ENCODE data around the gene GRID2. TPM values are rescaled to one million over a fixed set of nuclear protein-coding genes. Genes with fewer than 3 reads are reported as not detected.

GRID2 gene
- total RNA-seq, 2 donors from 2014 or later = 0.28 TPM; not detected in 1

DNA sequence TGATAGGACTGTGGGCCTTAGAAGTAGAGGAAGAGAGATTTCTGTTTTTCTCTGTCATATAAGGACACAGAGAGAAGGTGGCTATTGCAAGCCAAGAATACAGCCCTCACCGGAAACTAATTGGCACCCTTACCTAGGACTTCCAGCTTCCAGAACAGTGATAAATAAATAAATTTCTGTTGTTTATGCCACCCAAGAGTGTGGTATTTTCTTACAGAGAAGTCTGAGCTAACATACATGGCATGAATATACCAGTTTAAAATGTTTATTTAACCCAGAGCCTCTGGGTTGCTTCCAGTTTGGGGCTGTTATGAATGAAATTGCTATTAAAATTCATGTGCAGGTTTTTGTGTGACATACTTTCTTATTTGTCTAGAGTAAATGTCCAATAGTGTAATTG lies 870.8 kb downstream of the GRID2 start:
- no peak for DNase-seq (ENCODE audit: low spot score)
- H3K4me3 ChIP-seq = no peak overlapping the region
- no peaks in the 10 kb centered on the region for H3K27me3 ChIP-seq (replicated peaks; ENCODE audit: insufficient read depth)
- TF ChIP-seq, protein P1, sequence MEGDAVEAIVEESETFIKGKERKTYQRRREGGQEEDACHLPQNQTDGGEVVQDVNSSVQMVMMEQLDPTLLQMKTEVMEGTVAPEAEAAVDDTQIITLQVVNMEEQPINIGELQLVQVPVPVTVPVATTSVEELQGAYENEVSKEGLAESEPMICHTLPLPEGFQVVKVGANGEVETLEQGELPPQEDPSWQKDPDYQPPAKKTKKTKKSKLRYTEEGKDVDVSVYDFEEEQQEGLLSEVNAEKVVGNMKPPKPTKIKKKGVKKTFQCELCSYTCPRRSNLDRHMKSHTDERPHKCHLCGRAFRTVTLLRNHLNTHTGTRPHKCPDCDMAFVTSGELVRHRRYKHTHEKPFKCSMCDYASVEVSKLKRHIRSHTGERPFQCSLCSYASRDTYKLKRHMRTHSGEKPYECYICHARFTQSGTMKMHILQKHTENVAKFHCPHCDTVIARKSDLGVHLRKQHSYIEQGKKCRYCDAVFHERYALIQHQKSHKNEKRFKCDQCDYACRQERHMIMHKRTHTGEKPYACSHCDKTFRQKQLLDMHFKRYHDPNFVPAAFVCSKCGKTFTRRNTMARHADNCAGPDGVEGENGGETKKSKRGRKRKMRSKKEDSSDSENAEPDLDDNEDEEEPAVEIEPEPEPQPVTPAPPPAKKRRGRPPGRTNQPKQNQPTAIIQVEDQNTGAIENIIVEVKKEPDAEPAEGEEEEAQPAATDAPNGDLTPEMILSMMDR (IDR thresholded peaks at IDR 0.05) = no peak
- peaks cover 0 to 8% of the 10 kb centered on the region in 2 donors for H3K4me1 ChIP-seq (ENCODE audit: control insufficient read depth in 1 of 2, low read depth in 2 of 2)
- H3K27ac ChIP-seq = peak overlapping the region in 1 of 2 donors; percentile 5
- H3K9me3 ChIP-seq = no peaks in the 10 kb centered on the region
- ATAC-seq (ENCODE audit: insufficient number of reproducible peaks, low FRiP score, low read depth) = peak; percentile 23
- no peaks in the 10 kb centered on the region for H3K36me3 ChIP-seq

DNA sequence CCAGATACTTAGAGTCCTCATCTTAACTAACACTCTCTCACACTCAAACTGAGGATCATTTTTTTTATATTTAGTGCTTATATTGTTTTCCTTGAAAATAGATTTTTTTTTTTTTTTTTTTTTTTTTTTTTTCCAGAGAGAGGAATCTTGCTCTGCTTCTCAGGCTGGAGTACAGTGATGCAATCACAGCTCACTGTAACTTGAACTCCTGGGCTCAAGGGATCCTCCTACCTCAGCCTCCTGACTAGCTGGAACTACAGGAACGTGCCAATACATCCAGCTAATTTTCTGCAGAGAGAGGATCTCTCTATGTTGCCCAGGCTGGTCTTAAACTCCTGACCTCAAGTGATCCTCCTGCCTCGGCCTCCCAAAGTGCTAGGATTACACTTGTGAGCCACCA lies 874.5 kb downstream of the GRID2 start:
- DNase-seq (ENCODE audit: low spot score) (no peak), ATAC-seq (ENCODE audit: insufficient number of reproducible peaks, low FRiP score, low read depth) (no peak)
- no peak overlapping the region for H3K27ac ChIP-seq
- no peaks in the 10 kb centered on the region for H3K27me3 ChIP-seq (replicated peaks; ENCODE audit: insufficient read depth)
- no peak overlapping the region for H3K4me3 ChIP-seq
- H3K4me1 ChIP-seq (ENCODE audit: control insufficient read depth in 1 of 2, low read depth in 2 of 2) = peaks cover 0 to 8% of the 10 kb centered on the region in 2 donors
- H3K9me3 ChIP-seq = no peaks in the 10 kb centered on the region
- TF ChIP-seq, protein P1 (IDR thresholded peaks at IDR 0.05) = no peak
- H3K36me3 ChIP-seq = no peaks in the 10 kb centered on the region

DNA sequence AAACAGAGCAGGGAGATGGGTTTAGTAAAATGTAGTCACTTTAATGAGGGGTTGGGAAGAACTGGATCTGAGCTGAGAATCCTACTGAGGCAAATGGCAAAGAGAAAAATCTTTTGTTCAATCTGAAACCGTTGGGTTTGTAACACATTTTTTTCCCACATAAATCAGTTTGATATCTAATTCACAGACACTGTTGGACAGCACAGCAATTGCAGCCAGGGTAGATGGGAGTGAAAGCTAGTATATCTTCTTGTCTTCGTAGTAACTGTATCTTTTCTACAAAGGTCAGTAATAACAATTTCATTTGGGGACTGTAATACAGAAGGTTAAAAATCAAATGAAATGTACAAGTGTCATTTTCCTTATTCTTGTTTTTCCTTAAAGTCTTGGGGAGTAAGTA lies 875.3 kb downstream of the GRID2 start:
- ATAC-seq (ENCODE audit: insufficient number of reproducible peaks, low FRiP score, low read depth) (no peak), DNase-seq (ENCODE audit: low spot score) (no peak)
- H3K9me3 ChIP-seq = no peaks in the 10 kb centered on the region
- H3K27me3 ChIP-seq (replicated peaks; ENCODE audit: insufficient read depth) = no peaks in the 10 kb centered on the region
- peaks cover 0 to 12% of the 10 kb centered on the region in 2 donors for H3K4me1 ChIP-seq (ENCODE audit: control insufficient read depth in 1 of 2, low read depth in 2 of 2)
- TF ChIP-seq, protein P1 (IDR thresholded peaks at IDR 0.05) = no peak
- H3K4me3 ChIP-seq = no peak overlapping the region
- H3K36me3 ChIP-seq = no peaks in the 10 kb centered on the region
- no peak overlapping the region for H3K27ac ChIP-seq

DNA sequence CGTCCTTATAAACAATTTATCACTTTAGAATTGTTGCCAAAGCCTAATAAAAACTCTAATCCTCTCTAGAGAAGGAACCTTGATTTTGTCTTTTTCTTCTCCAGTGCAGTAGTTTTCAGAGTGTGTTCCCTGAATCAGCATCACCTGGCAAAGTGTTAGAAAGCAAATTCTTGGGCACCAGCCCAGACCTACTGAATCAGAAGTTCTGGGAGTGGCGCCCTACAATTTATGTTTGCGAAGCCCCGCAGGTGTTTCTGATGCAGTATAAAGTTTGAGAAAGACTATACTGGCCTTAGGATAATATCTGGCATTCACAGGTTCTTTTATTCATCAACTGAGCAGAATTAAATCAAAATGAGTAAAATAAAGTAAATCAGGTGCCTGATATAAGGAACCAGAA lies 879.0 kb downstream of the GRID2 start:
- no peak for ATAC-seq (ENCODE audit: insufficient number of reproducible peaks, low FRiP score, low read depth)
- no peak overlapping the region for H3K4me3 ChIP-seq
- TF ChIP-seq, protein P1 (IDR thresholded peaks at IDR 0.05) = no peak
- no peak for DNase-seq (ENCODE audit: low spot score)
- H3K27ac ChIP-seq = no peak overlapping the region
- peaks cover 0 to 4% of the 10 kb centered on the region in 2 donors for H3K4me1 ChIP-seq (ENCODE audit: control insufficient read depth in 1 of 2, low read depth in 2 of 2)
- H3K9me3 ChIP-seq = no peaks in the 10 kb centered on the region
- no peaks in the 10 kb centered on the region for H3K36me3 ChIP-seq
- no peaks in the 10 kb centered on the region for H3K27me3 ChIP-seq (replicated peaks; ENCODE audit: insufficient read depth)

DNA sequence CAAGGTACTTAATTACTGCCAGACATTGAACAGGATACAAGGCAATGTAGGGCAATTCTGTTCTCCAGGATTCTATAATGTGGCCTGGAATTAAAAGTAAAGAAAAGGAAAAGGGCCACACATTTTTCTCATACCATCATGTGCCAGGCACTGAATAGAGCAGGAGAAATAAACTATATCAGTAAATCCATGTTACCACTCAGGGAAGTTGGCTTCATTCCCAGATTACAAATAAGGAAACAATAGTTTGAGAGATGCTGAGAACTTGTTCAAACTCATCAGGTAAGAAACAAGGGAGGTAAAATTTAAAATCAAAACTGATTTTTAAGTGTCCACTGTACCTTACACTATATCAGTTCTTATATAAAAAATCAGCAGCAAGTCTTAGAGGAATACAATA lies 879.8 kb downstream of the GRID2 start:
- TF ChIP-seq, protein P1 (IDR thresholded peaks at IDR 0.05) = no peak
- no peak overlapping the region for H3K4me3 ChIP-seq
- no peaks in the 10 kb centered on the region for H3K27me3 ChIP-seq (replicated peaks; ENCODE audit: insufficient read depth)
- no peaks in the 10 kb centered on the region for H3K9me3 ChIP-seq
- no peaks in the 10 kb centered on the region for H3K36me3 ChIP-seq
- no peak overlapping the region for H3K27ac ChIP-seq
- no peak for DNase-seq (ENCODE audit: low spot score)
- ATAC-seq (ENCODE audit: insufficient number of reproducible peaks, low FRiP score, low read depth) = no peak
- peaks cover 0 to 4% of the 10 kb centered on the region in 2 donors for H3K4me1 ChIP-seq (ENCODE audit: control insufficient read depth in 1 of 2, low read depth in 2 of 2)

All from thoracic aorta (tissue), 2 donors.